ENCODE data around the gene CPB2.

DNA sequence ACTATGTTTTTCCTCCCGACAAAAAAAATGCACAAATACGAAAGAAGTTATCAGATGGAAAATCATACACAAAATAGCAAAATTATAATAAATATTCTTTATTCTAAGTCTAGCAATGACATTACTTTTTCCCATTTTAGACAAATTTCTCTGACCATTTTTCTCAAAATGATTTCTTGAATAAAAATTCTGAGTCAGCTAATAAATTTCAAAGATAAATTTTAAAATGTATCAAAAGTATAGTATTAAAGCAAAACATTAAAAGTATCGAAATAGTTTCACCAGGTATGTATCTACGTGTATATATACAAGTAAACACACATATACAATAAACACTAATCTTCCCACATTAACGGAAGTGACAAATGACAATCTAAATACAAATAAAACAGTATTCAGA is 61.2 kb downstream of the CPB2 start:
- TF ChIP-seq, protein P1, sequence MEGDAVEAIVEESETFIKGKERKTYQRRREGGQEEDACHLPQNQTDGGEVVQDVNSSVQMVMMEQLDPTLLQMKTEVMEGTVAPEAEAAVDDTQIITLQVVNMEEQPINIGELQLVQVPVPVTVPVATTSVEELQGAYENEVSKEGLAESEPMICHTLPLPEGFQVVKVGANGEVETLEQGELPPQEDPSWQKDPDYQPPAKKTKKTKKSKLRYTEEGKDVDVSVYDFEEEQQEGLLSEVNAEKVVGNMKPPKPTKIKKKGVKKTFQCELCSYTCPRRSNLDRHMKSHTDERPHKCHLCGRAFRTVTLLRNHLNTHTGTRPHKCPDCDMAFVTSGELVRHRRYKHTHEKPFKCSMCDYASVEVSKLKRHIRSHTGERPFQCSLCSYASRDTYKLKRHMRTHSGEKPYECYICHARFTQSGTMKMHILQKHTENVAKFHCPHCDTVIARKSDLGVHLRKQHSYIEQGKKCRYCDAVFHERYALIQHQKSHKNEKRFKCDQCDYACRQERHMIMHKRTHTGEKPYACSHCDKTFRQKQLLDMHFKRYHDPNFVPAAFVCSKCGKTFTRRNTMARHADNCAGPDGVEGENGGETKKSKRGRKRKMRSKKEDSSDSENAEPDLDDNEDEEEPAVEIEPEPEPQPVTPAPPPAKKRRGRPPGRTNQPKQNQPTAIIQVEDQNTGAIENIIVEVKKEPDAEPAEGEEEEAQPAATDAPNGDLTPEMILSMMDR (IDR thresholded peaks at IDR 0.05 in 8 of 11, conservative IDR thresholded peaks at IDR 0.05 in 3 of 11) = no peak
- no peak for TF ChIP-seq POLR2A (IDR thresholded peaks at IDR 0.05)
